Measurements from ENCODE around the gene ATRN. TPM values are rescaled to one million over a fixed set of nuclear protein-coding genes. Genes with fewer than 3 reads are reported as not detected.

ATRN gene
- total and polyA plus RNA-seq, 2 of the 8 experiments (the other 6 are each of a cell fraction or from before 2014, with no cell fraction given), result 12.0 to 17.4 TPM

DNA sequence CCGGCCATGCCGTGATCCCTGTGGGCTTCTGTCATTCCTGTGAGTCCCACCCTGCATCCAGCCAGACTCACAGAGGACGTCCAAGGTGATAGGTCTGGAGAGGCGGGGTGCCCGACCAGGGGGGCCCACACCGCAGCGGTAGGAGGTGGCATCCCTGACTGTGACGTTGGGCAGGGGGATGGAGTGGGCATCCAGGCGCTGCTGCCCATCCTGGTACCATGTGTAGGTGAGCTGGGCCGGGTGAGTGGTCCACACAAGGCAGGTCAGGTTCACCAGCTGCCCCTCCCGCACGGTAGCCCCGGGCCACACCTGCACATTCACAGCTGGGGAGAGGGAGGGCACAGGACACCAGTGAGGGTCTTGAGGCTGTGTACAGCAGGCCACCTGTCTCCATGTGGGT, 222.6 kb downstream of the ATRN start (continued):
- TF ChIP-seq, protein P1, sequence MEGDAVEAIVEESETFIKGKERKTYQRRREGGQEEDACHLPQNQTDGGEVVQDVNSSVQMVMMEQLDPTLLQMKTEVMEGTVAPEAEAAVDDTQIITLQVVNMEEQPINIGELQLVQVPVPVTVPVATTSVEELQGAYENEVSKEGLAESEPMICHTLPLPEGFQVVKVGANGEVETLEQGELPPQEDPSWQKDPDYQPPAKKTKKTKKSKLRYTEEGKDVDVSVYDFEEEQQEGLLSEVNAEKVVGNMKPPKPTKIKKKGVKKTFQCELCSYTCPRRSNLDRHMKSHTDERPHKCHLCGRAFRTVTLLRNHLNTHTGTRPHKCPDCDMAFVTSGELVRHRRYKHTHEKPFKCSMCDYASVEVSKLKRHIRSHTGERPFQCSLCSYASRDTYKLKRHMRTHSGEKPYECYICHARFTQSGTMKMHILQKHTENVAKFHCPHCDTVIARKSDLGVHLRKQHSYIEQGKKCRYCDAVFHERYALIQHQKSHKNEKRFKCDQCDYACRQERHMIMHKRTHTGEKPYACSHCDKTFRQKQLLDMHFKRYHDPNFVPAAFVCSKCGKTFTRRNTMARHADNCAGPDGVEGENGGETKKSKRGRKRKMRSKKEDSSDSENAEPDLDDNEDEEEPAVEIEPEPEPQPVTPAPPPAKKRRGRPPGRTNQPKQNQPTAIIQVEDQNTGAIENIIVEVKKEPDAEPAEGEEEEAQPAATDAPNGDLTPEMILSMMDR (IDR thresholded peaks at IDR 0.05; ENCODE audit: control extremely low read depth in 1 of 3, insufficient read depth in 1 of 3, low read depth in 1 of 3, low read length in 3 of 3), result no peak
- TF ChIP-seq, protein P2, sequence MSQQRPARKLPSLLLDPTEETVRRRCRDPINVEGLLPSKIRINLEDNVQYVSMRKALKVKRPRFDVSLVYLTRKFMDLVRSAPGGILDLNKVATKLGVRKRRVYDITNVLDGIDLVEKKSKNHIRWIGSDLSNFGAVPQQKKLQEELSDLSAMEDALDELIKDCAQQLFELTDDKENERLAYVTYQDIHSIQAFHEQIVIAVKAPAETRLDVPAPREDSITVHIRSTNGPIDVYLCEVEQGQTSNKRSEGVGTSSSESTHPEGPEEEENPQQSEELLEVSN (IDR thresholded peaks at IDR 0.05), result no peak
- no peak for TF ChIP-seq POLR2AphosphoS5 (IDR thresholded peaks at IDR 0.05; ENCODE audit: low read depth, low read length)
- TF ChIP-seq SP4 (IDR thresholded peaks at IDR 0.05; ENCODE audit: low read length), result no peak
- no peak for TF ChIP-seq FOSL1 (IDR thresholded peaks at IDR 0.05; ENCODE audit: insufficient read depth, low read depth, low read length)
- TF ChIP-seq GTF2F1 (IDR thresholded peaks at IDR 0.05; ENCODE audit: borderline replicate concordance, low read depth, low read length), result no peak
- TF ChIP-seq SAP30 (IDR thresholded peaks at IDR 0.05; ENCODE audit: insufficient read depth, insufficient replicate concordance, low read length), result no peak

Data from H1 (cell line).